HEK293 (cell line): ENCODE measurements around the gene ZNF529.

ENCODE experiments used
- CTCF ChIA-PET: fragments of 350-600 bp; formaldehyde crosslinking; extraction: SDS; loops from one replicate; lab custom pipeline; 2021; ENCODE audit warnings: antibody characterized with exemption; lab: Yijun Ruan, JAX
- POLR2A ChIA-PET: fragments of 300-600 bp; formaldehyde crosslinking; extraction: SDS; loops from one replicate; lab custom pipeline; 2020; ENCODE audit warnings: antibody characterized with exemption, inconsistent platforms; lab: Yijun Ruan, JAX
- H3K27ac ChIP-seq: fragments of 200-500 bp; sonication (Bioruptor generic); 2 replicates; pipeline ENCODE4 v1.5.1; 2014; ENCODE audit warnings: low read depth, low read length, control low read depth, inconsistent platforms; ENCODE audit errors: extremely low read depth
- H3K36me3 ChIP-seq, 2 experiments: fragments of 200-500 bp in 1 of 2; sonication (Bioruptor generic) in 1 of 2; 1 replicate in 1 of 2; 2 replicates in 1 of 2; pipeline ENCODE4 v1.5.1; 2014 to 2017; ENCODE audit warnings: inconsistent platforms in 2 of 2, low read length in 2 of 2; ENCODE audit not compliant: control insufficient read depth in 2 of 2, insufficient read depth in 1 of 2
- H3K4me1 ChIP-seq: fragments of 200-500 bp; sonication (Bioruptor generic); 2 replicates; pipeline ENCODE4 v1.5.1; 2014; ENCODE audit warnings: mild to moderate bottlenecking, low read length, inconsistent platforms; ENCODE audit not compliant: control insufficient read depth, insufficient read depth
- H3K4me3 ChIP-seq: 2 replicates; pipeline ENCODE4 v1.5.1; 2011; ENCODE audit warnings: low read depth, mild to moderate bottlenecking, control low read depth, low read length, moderate library complexity
- H3K9me3 ChIP-seq: fragments of 200-500 bp; sonication (Bioruptor generic); 2 replicates; pipeline ENCODE4 v1.5.1; 2014; ENCODE audit warnings: low read depth, low read length, inconsistent platforms; ENCODE audit not compliant: control insufficient read depth, insufficient read depth
- BCL11A ChIP-seq: fragments of 450-650 bp; formaldehyde crosslinking; IDR thresholded peaks from 2 replicates; pipeline ENCODE4 v1.5.1; 2016; ENCODE audit warnings: low read depth, missing biosample characterization, missing genetic modification characterization
- EGR2 ChIP-seq: fragments of 450-650 bp; formaldehyde crosslinking; IDR thresholded peaks from 2 replicates; pipeline ENCODE4 v1.5.1; 2016; ENCODE audit warnings: low read depth, missing biosample characterization, missing genetic modification characterization
- GLI2 ChIP-seq: fragments of 450-650 bp; formaldehyde crosslinking; IDR thresholded peaks from 2 replicates; pipeline ENCODE4; 2017; ENCODE audit warnings: missing biosample characterization, missing genetic modification characterization, low read depth, borderline replicate concordance
- HIC1 ChIP-seq: fragments of 450-650 bp; formaldehyde crosslinking; IDR thresholded peaks from 2 replicates; pipeline ENCODE4 v1.5.1; 2016; ENCODE audit warnings: missing biosample characterization, missing genetic modification characterization
- KLF17 ChIP-seq: fragments of 450-650 bp; formaldehyde crosslinking; IDR thresholded peaks from 2 replicates; pipeline ENCODE4 v1.5.1; 2016; ENCODE audit warnings: missing biosample characterization, missing genetic modification characterization
- MZF1 ChIP-seq: fragments of 450-650 bp; formaldehyde crosslinking; IDR thresholded peaks from 2 replicates; pipeline ENCODE4 v1.5.1; 2017; ENCODE audit warnings: missing biosample characterization, missing genetic modification characterization, borderline replicate concordance
- PRDM4 ChIP-seq: fragments of 450-650 bp; formaldehyde crosslinking; IDR thresholded peaks from 2 replicates; pipeline ENCODE4 v1.5.1; 2017; ENCODE audit warnings: missing biosample characterization, missing genetic modification characterization
- YY2 ChIP-seq: fragments of 450-650 bp; formaldehyde crosslinking; IDR thresholded peaks from 2 replicates; pipeline ENCODE4 v1.5.1; 2016; ENCODE audit warnings: missing biosample characterization, missing genetic modification characterization
- ZIC2 ChIP-seq: fragments of 450-650 bp; formaldehyde crosslinking; IDR thresholded peaks from 2 replicates; pipeline ENCODE4 v1.5.1; 2016; ENCODE audit warnings: missing biosample characterization, missing genetic modification characterization
- ZNF24 ChIP-seq: fragments of 450-650 bp; formaldehyde crosslinking; IDR thresholded peaks from 2 replicates; pipeline ENCODE4 v1.5.1; 2016; ENCODE audit warnings: missing biosample characterization, missing genetic modification characterization
- ZNF292 ChIP-seq: fragments of 450-650 bp; formaldehyde crosslinking; IDR thresholded peaks from 2 replicates; pipeline ENCODE4 v1.5.1; 2016; ENCODE audit warnings: low read depth, missing biosample characterization, missing genetic modification characterization, borderline replicate concordance
- ZNF366 ChIP-seq: fragments of 450-650 bp; formaldehyde crosslinking; conservative IDR thresholded peaks from 2 replicates; pipeline ENCODE4 v1.5.1; 2016; ENCODE audit warnings: missing biosample characterization, missing genetic modification characterization
- ZNF645 ChIP-seq: fragments of 450-650 bp; formaldehyde crosslinking; IDR thresholded peaks from 2 replicates; pipeline ENCODE4; 2016; ENCODE audit warnings: missing biosample characterization, missing genetic modification characterization
- ZNF664 ChIP-seq: fragments of 450-650 bp; formaldehyde crosslinking; IDR thresholded peaks from 2 replicates; pipeline ENCODE4 v1.5.1; 2016; ENCODE audit warnings: missing biosample characterization, missing genetic modification characterization
- ZNF843 ChIP-seq: fragments of 450-650 bp; formaldehyde crosslinking; IDR thresholded peaks from 2 replicates; pipeline ENCODE4 v1.5.1; 2016; ENCODE audit warnings: missing biosample characterization, missing genetic modification characterization
- ZSCAN16 ChIP-seq: fragments of 450-650 bp; formaldehyde crosslinking; IDR thresholded peaks from 2 replicates; pipeline ENCODE4 v1.5.1; 2016; ENCODE audit warnings: missing biosample characterization, missing genetic modification characterization
- TF ChIP-seq, protein P1 (sequence below): fragments of 450-650 bp; formaldehyde crosslinking; IDR thresholded peaks from 2 replicates; pipeline ENCODE4 v1.5.1; 2016; ENCODE audit warnings: missing biosample characterization, missing genetic modification characterization
- TF ChIP-seq, protein P2 (sequence below): fragments of 450-650 bp; formaldehyde crosslinking; IDR thresholded peaks from 2 replicates; pipeline ENCODE4 v1.5.1; 2016; ENCODE audit warnings: missing biosample characterization, missing genetic modification characterization, borderline replicate concordance
- TF ChIP-seq, protein P3 (sequence below): fragments of 450-650 bp; formaldehyde crosslinking; IDR thresholded peaks from 2 replicates; pipeline ENCODE4 v1.5.1; 2016; ENCODE audit warnings: missing biosample characterization, missing genetic modification characterization

The ZNF529 gene

DNA sequence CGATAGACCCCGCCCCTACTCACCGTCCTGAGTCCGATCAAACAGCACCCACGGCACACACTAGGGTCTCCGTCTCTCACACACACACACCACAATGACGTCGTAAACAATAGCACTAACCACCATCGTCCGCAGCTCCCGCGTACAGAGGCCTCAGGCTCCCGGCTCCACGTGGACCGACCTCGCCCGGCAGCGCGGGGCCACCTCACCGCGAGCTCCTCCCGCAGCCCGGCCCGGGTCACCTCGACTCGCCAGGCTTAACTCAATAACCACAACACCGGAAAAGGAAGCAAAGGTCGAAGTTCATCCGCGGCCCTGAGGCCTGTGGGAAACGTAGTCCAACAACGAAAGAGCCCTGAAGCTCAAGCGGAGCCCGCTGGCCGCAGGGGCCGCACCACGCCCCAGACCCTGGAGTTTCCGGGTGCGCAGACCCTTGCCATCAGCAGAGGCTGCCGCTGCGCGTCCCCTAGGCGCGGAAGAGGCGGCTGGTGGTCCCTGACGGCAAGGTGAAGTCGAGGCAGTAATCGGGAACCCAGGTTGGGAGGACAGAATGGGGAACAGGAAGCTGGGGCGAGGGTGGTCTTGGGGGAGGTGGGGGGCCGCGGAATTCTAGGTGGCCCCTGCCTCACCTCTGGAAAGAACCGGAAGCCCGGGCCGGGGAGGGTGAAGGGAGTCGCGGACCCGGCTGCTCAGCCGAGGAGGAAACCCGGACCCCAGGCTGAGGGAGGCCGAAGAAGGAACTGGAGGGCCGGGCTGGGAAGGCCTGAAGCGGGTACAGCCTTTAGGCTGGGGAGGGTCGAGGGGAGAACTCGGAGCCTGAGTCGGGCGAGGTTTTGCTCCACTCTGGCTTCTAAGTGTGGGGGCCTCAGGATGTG, at the start of gene ZNF529:
ZNF529 (minus strand) TSS at position 273 of the 875 bp plus-strand sequence. CDS start 946 bp downstream, outside the sequence.
- CTCF ChIA-PET = interaction anchor here (0.6 to 0.8 kb wide), 3 partner anchors 15 to 195 kb away, joined by 3 read pairs; no protein-coding TSS in a partner anchor
- peak within 1 kb of the TSS; percentile 86 for H3K27ac ChIP-seq
- H3K4me1 ChIP-seq = peaks cover 18% of the 10 kb centered on the region
- peak within 1 kb of the TSS; percentile 70 for H3K4me3 ChIP-seq
- H3K36me3 ChIP-seq = peaks cover 56 to 72% of the 10 kb centered on the region in 2 experiments
- POLR2A ChIA-PET = interaction anchor here (0.5 to 3.6 kb wide), 29 partner anchors 8 to 1432 kb away, joined by 3 to 65 read pairs (median 4); partner anchors contain the start of genes ZFP14, ZFP82, ZNF260 and ZNF345
- peaks cover 12% of the 10 kb centered on the region for H3K9me3 ChIP-seq
- TF ChIP-seq ZNF24 (tag by site-specific recombination) = peak; percentile 94
- peak; percentile 10; the same call in 1 of the 2 replicates for TF ChIP-seq MZF1 (tag by site-specific recombination)
- TF ChIP-seq HIC1 (tag by site-specific recombination) = no peak
- TF ChIP-seq, protein P1, sequence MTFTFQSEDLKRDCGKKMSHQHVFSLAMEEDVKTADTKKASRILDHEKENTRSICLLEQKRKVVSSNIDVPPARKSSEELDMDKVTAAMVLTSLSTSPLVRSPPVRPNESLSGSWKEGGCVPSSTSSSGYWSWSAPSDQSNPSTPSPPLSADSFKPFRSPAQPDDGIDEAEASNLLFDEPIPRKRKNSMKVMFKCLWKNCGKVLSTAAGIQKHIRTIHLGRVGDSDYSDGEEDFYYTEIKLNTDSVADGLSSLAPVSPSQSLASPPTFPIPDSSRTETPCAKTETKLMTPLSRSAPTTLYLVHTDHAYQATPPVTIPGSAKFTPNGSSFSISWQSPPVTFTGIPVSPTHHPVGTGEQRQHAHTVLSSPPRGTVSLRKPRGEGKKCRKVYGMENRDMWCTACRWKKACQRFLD (tag by site-specific recombination) = peak; percentile 78
- no peak; the same call in 1 of the 2 replicates for TF ChIP-seq GLI2 (tag by site-specific recombination)
- peak; percentile 7; the same call in 1 of the 2 replicates for TF ChIP-seq ZNF664 (tag by site-specific recombination)
- TF ChIP-seq KLF17 = peak; percentile 100
- peak; percentile 95 for TF ChIP-seq ZNF843 (tag by site-specific recombination)
- TF ChIP-seq ZNF366 = no peak
- TF ChIP-seq BCL11A (tag by site-specific recombination) = peak; percentile 99
- no peak for TF ChIP-seq ZNF645 (tag by site-specific recombination)
- TF ChIP-seq ZNF292 = no peak
- peak; percentile 67 for TF ChIP-seq PRDM4 (tag by site-specific recombination)
- TF ChIP-seq, protein P2, sequence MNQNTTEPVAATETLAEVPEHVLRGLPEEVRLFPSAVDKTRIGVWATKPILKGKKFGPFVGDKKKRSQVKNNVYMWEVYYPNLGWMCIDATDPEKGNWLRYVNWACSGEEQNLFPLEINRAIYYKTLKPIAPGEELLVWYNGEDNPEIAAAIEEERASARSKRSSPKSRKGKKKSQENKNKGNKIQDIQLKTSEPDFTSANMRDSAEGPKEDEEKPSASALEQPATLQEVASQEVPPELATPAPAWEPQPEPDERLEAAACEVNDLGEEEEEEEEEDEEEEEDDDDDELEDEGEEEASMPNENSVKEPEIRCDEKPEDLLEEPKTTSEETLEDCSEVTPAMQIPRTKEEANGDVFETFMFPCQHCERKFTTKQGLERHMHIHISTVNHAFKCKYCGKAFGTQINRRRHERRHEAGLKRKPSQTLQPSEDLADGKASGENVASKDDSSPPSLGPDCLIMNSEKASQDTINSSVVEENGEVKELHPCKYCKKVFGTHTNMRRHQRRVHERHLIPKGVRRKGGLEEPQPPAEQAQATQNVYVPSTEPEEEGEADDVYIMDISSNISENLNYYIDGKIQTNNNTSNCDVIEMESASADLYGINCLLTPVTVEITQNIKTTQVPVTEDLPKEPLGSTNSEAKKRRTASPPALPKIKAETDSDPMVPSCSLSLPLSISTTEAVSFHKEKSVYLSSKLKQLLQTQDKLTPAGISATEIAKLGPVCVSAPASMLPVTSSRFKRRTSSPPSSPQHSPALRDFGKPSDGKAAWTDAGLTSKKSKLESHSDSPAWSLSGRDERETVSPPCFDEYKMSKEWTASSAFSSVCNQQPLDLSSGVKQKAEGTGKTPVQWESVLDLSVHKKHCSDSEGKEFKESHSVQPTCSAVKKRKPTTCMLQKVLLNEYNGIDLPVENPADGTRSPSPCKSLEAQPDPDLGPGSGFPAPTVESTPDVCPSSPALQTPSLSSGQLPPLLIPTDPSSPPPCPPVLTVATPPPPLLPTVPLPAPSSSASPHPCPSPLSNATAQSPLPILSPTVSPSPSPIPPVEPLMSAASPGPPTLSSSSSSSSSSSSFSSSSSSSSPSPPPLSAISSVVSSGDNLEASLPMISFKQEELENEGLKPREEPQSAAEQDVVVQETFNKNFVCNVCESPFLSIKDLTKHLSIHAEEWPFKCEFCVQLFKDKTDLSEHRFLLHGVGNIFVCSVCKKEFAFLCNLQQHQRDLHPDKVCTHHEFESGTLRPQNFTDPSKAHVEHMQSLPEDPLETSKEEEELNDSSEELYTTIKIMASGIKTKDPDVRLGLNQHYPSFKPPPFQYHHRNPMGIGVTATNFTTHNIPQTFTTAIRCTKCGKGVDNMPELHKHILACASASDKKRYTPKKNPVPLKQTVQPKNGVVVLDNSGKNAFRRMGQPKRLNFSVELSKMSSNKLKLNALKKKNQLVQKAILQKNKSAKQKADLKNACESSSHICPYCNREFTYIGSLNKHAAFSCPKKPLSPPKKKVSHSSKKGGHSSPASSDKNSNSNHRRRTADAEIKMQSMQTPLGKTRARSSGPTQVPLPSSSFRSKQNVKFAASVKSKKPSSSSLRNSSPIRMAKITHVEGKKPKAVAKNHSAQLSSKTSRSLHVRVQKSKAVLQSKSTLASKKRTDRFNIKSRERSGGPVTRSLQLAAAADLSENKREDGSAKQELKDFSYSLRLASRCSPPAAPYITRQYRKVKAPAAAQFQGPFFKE (tag by site-specific recombination) = no peak
- TF ChIP-seq, protein P3, sequence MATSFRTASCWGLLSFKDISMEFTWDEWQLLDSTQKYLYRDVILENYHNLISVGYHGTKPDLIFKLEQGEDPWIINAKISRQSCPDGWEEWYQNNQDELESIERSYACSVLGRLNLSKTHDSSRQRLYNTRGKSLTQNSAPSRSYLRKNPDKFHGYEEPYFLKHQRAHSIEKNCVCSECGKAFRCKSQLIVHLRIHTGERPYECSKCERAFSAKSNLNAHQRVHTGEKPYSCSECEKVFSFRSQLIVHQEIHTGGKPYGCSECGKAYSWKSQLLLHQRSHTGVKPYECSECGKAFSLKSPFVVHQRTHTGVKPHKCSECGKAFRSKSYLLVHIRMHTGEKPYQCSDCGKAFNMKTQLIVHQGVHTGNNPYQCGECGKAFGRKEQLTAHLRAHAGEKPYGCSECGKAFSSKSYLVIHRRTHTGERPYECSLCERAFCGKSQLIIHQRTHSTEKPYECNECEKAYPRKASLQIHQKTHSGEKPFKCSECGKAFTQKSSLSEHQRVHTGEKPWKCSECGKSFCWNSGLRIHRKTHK (tag by site-specific recombination) = no peak
- TF ChIP-seq YY2 (tag by site-specific recombination) = no peak; the same call in none of the 2 replicates
- peak; percentile 57 for TF ChIP-seq ZIC2
- peak; percentile 85 for TF ChIP-seq ZSCAN16 (tag by site-specific recombination)
- TF ChIP-seq EGR2 = peak; percentile 76; the same call in 1 of the 2 replicates
